ENCODE data around the gene TMEM202. TPM values are rescaled to one million over a fixed set of nuclear protein-coding genes. Genes with fewer than 3 reads are reported as not detected.

TMEM202 gene
- total and polyA plus RNA-seq, 2 of the 13 experiments (the other 11 are each of a cell fraction or from before 2014, with no cell fraction given) = not detected

GRCh38 chr15:72375846-72376581 is 22.1 kb upstream of the TMEM202 start, which contains the start of gene HEXA (continued):
- TF ChIP-seq HBP1 (CRISPR knock-in tag; IDR thresholded peaks at IDR 0.05; ENCODE audit: low read depth) (peak; percentile 97), BRD4 (CRISPR knock-in tag; IDR thresholded peaks at IDR 0.05) (peak; percentile 94), ZNF317 (CRISPR knock-in tag; IDR thresholded peaks at IDR 0.05) (peak; percentile 82), KLF6 (CRISPR knock-in tag; IDR thresholded peaks at IDR 0.05) (peak; percentile 87), ZMYM3 (CRISPR knock-in tag; IDR thresholded peaks at IDR 0.05) (0 out of 2 replicates have a peak, but pooled peaks have one; percentile 24), TFDP2 (CRISPR knock-in tag; IDR thresholded peaks at IDR 0.05) (peak; percentile 74), EED (CRISPR knock-in tag; IDR thresholded peaks at IDR 0.05) (peak; percentile 86), FUBP1 (CRISPR knock-in tag; IDR thresholded peaks at IDR 0.05; ENCODE audit: borderline replicate concordance) (no peak), ARNTL (CRISPR knock-in tag; IDR thresholded peaks at IDR 0.05) (peak; percentile 84), NCOA2 (CRISPR knock-in tag; IDR thresholded peaks at IDR 0.05) (peak; percentile 70; the same call in 1 of the 2 replicates), ZC3H13 (CRISPR knock-in tag; IDR thresholded peaks at IDR 0.05) (no peak; the same call in 1 of the 2 replicates), ZNF333 (CRISPR knock-in tag; IDR thresholded peaks at IDR 0.05; ENCODE audit: borderline replicate concordance) (no peak), ZNF484 (CRISPR knock-in tag; IDR thresholded peaks at IDR 0.05; ENCODE audit: borderline replicate concordance, low read depth) (no peak), FOXP1 (IDR thresholded peaks at IDR 0.05) (no peak), FOXP1 (CRISPR knock-in tag; IDR thresholded peaks at IDR 0.05) (0 out of 2 replicates have a peak, but pooled peaks have one; percentile 21), ZNF430 (CRISPR knock-in tag; IDR thresholded peaks at IDR 0.05) (no peak; the same call in 1 of the 2 replicates), SRSF9 (IDR thresholded peaks at IDR 0.05; ENCODE audit: borderline replicate concordance, insufficient read depth, low read depth, low read length, poor library complexity, severe bottlenecking) (no peak), DNMT1 (CRISPR knock-in tag; IDR thresholded peaks at IDR 0.05) (no peak), ZNF784 (CRISPR knock-in tag; IDR thresholded peaks at IDR 0.05; ENCODE audit: borderline replicate concordance) (peak; percentile 92; the same call in 1 of the 2 replicates), RBAK (CRISPR knock-in tag; IDR thresholded peaks at IDR 0.05) (peak; percentile 60; the same call in 1 of the 2 replicates), ATF7 (IDR thresholded peaks at IDR 0.05) (no peak), ATF7 (CRISPR knock-in tag; IDR thresholded peaks at IDR 0.05) (peak; percentile 74), NR3C1 (CRISPR knock-in tag; IDR thresholded peaks at IDR 0.05) (no peak), MTF2 (CRISPR knock-in tag; IDR thresholded peaks at IDR 0.05; ENCODE audit: borderline replicate concordance) (no peak; the same call in none of the 2 replicates), FLYWCH1 (CRISPR knock-in tag; IDR thresholded peaks at IDR 0.05) (no peak), ESRRA (CRISPR knock-in tag; IDR thresholded peaks at IDR 0.05; ENCODE audit: low read depth) (peak; percentile 51; the same call in 1 of the 2 replicates)

Measured in HepG2 (cell line).